ENCODE measurements around the gene TMEM179. TPM values are rescaled to one million over a fixed set of nuclear protein-coding genes. Genes with fewer than 3 reads are reported as not detected.

Gene TMEM179
- total RNA-seq, 3 donors from 2014 or later (not counting 1 experiment from before 2014, with no cell fraction given) = not detected

GRCh38 chr14:104563191-104563741 is 41.3 kb downstream of the TMEM179 start:
- no peaks in the 10 kb centered on the region for H3K36me3 Mint-ChIP-seq
- H3K9me3 Mint-ChIP-seq = no peaks in the 10 kb centered on the region
- H3K27me3 ChIP-seq (ENCODE audit: control insufficient read depth, insufficient read depth, low read length) = peaks cover 2% of the 10 kb centered on the region
- H3K9me3 ChIP-seq (ENCODE audit: control insufficient read depth, insufficient read depth, low read length) = no peaks in the 10 kb centered on the region
- no peak for TF ChIP-seq CTCF (IDR thresholded peaks at IDR 0.05)
- DNase-seq (no peak), ATAC-seq (no peak)
- H3K27ac Mint-ChIP-seq = no peak overlapping the region
- peaks cover 0 to 6% of the 10 kb centered on the region in 2 donors for H3K4me1 Mint-ChIP-seq
- H3K36me3 ChIP-seq (ENCODE audit: control insufficient read depth, insufficient read depth, low read length) = no peaks in the 10 kb centered on the region
- H3K4me3 Mint-ChIP-seq = no peak overlapping the region
- no peak overlapping the region for H3K27ac ChIP-seq (ENCODE audit: low read length)
- 45% methylated on average over 15 of the region's 15 CpGs for WGBS (ENCODE audit: insufficient coverage)
- no peak overlapping the region for H3K4me3 ChIP-seq (ENCODE audit: low read length)
- H3K27me3 Mint-ChIP-seq (ENCODE audit: low read depth in 2 of 2) = peaks cover 0 to 6% of the 10 kb centered on the region in 2 donors
- intact Hi-C loops (cut with micrococcal nuclease) = loop anchor here (5.0 kb wide), 1 partner anchor 471 kb away; no protein-coding TSS in a partner anchor
- H3K4me1 ChIP-seq (ENCODE audit: control insufficient read depth, insufficient read depth, low read length) = peaks cover 6% of the 10 kb centered on the region

- Mint-ChIP-seq H3K36me3 (no peaks in the 10 kb centered on the region), H3K27ac (no peak overlapping the region), H3K27me3 (ENCODE audit: low read depth in 2 of 2) (peaks cover 0 to 6% of the 10 kb centered on the region in 2 donors), H3K9me3 (no peaks in the 10 kb centered on the region), H3K4me1 (peaks cover 0 to 6% of the 10 kb centered on the region in 2 donors), H3K4me3 (no peak overlapping the region)
- H3K36me3 ChIP-seq (ENCODE audit: control insufficient read depth, insufficient read depth, low read length) = no peaks in the 10 kb centered on the region
- no peaks in the 10 kb centered on the region for H3K9me3 ChIP-seq (ENCODE audit: control insufficient read depth, insufficient read depth, low read length)
- intact Hi-C loops (cut with micrococcal nuclease) = loop anchor here (5.0 kb wide), 1 partner anchor 470 kb away; no protein-coding TSS in a partner anchor
- H3K4me1 ChIP-seq (ENCODE audit: control insufficient read depth, insufficient read depth, low read length) = peaks cover 6% of the 10 kb centered on the region
- ATAC-seq = no peak
- H3K4me3 ChIP-seq (ENCODE audit: low read length) = no peak overlapping the region
- TF ChIP-seq CTCF (IDR thresholded peaks at IDR 0.05) = no peak
- DNase-seq = no peak
- WGBS (ENCODE audit: insufficient coverage) = 80% methylated on average over 5 of the region's 5 CpGs
- H3K27me3 ChIP-seq (ENCODE audit: control insufficient read depth, insufficient read depth, low read length) = peaks cover 2% of the 10 kb centered on the region
- no peak overlapping the region for H3K27ac ChIP-seq (ENCODE audit: low read length)
These were observed 42.0 kb downstream of the TMEM179 start for GRCh38 chr14:104562606-104563005.

- no peak overlapping the region for H3K27ac Mint-ChIP-seq
- Histone ChIP-seq H3K36me3 (ENCODE audit: control insufficient read depth, insufficient read depth, low read length) (no peaks in the 10 kb centered on the region), H3K4me3 (ENCODE audit: low read length) (no peak overlapping the region), H3K27me3 (ENCODE audit: control insufficient read depth, insufficient read depth, low read length) (peaks cover 2% of the 10 kb centered on the region), H3K27ac (ENCODE audit: low read length) (no peak overlapping the region), H3K4me1 (ENCODE audit: control insufficient read depth, insufficient read depth, low read length) (peaks cover 6% of the 10 kb centered on the region), H3K9me3 (ENCODE audit: control insufficient read depth, insufficient read depth, low read length) (no peaks in the 10 kb centered on the region)
- H3K27me3 Mint-ChIP-seq (ENCODE audit: low read depth in 2 of 2) = peaks cover 0 to 6% of the 10 kb centered on the region in 2 donors
- no peaks in the 10 kb centered on the region for H3K9me3 Mint-ChIP-seq
- peaks cover 0 to 6% of the 10 kb centered on the region in 2 donors for H3K4me1 Mint-ChIP-seq
- no peak for DNase-seq
- 71% methylated on average over 22 of the region's 23 CpGs for WGBS (ENCODE audit: insufficient coverage)
- ATAC-seq = no peak
- H3K36me3 Mint-ChIP-seq = no peaks in the 10 kb centered on the region
- intact Hi-C loops (cut with micrococcal nuclease) = loop anchor here (5.0 kb wide), 1 partner anchor 470 kb away; no protein-coding TSS in a partner anchor
- H3K4me3 Mint-ChIP-seq = no peak overlapping the region
- no peak for TF ChIP-seq CTCF (IDR thresholded peaks at IDR 0.05)
These were observed 42.7 kb downstream of the TMEM179 start for GRCh38 chr14:104561632-104562495.

Data from natural killer cell (primary cell).